GM23338 (cell line): ENCODE results near the gene DHRS13.

ENCODE experiments used
- CREB1 ChIP-seq: fragments of 250-450 bp; sonication (Bioruptor Pico); IDR thresholded peaks from 2 replicates; pipeline ENCODE4 v1.5.0; 2020; ENCODE audit warnings: low read depth, mild to moderate bottlenecking, moderate library complexity
- JUNB ChIP-seq: IDR thresholded peaks from one replicate; pipeline ENCODE4 v1.6.1; 2016; ENCODE audit warnings: antibody characterized with exemption; ENCODE audit not compliant: unreplicated experiment
- TF ChIP-seq, protein P1 (sequence below), 2 experiments: fragments of 200-600 bp in 1 of 2; sonication (generic) in 1 of 2; conservative IDR thresholded peaks; 2 replicates each; pipeline versions ENCODE4 v1.5.1 to v1.6.1; 2016 to 2017; ENCODE audit warnings: antibody characterized with exemption in 2 of 2, low read depth in 2 of 2, mild to moderate bottlenecking in 2 of 2, moderate library complexity in 1 of 2

DNA sequence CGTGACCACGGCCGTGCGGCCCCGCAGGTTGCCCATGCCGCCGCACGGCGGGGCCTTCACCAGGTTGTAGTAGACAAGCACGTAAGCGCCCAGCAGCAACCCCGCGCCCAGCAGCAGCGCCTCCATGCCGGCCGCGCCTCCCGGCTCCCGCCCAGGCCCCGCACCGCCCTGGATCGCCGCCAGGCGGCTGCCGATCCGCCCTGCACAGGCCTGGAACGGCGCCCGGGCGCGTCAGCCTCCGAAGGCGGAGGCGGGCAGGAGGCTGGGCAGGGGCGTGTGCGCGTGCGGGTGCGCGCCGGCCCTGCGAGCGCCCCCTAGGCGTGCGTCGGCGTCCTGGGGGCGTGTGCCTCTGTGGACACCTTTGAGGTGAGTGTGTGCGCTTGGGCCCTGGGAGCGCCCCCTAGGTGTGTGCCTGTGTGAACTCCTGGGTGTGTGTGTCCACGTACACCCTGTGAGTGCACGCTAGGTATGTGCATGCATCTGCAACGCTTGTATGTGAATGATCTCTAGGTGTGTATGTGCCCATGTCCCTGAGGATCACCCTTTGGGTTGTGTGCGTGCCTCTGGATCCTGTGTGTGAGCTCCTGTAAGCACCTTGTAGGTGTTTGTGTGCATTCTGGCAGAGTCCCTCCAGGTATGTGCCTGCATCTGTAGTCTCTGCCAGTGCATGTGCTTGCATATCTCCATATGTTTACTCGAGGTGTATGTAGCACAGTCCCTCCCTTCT lies at the start of gene DHRS13:
- TF ChIP-seq, protein P1, sequence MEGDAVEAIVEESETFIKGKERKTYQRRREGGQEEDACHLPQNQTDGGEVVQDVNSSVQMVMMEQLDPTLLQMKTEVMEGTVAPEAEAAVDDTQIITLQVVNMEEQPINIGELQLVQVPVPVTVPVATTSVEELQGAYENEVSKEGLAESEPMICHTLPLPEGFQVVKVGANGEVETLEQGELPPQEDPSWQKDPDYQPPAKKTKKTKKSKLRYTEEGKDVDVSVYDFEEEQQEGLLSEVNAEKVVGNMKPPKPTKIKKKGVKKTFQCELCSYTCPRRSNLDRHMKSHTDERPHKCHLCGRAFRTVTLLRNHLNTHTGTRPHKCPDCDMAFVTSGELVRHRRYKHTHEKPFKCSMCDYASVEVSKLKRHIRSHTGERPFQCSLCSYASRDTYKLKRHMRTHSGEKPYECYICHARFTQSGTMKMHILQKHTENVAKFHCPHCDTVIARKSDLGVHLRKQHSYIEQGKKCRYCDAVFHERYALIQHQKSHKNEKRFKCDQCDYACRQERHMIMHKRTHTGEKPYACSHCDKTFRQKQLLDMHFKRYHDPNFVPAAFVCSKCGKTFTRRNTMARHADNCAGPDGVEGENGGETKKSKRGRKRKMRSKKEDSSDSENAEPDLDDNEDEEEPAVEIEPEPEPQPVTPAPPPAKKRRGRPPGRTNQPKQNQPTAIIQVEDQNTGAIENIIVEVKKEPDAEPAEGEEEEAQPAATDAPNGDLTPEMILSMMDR (conservative IDR thresholded peaks at IDR 0.05; ENCODE audit: low read depth in 2 of 2) = peak; percentile 81 to 91
- TF ChIP-seq JUNB = no peak
- TF ChIP-seq CREB1 (CRISPR knock-in tag) = peak; percentile 89
